Stimulated activated CD8-positive, alpha-beta memory T cell treated with anti-CD3 and anti-CD28 coated beads, Interleukin-4, amount 100 ng/mL, for 1 hour (primary cell): ENCODE measurements around the gene SEC24A.
"Not testable (repeated sequence)": the region's sequence is repeated elsewhere in the genome, so short reads cannot be mapped to it uniquely, and the experiment has no call there.

Experiments used
- DNase-seq, 2 donors: peaks; one replicate each; pipeline ENCODE4 v3.0.0-alpha.2; 2020; ENCODE audit warnings: low read depth in 2 of 2, low spot score in 1 of 2

Gene SEC24A

GRCh38 chr5:134648425-134649162 lies at the start of gene SEC24A:
SEC24A (plus strand) TSS chr5:134648785; CDS start chr5:134649077, 292 bp downstream.
- peak; percentile 66 to 79 for DNase-seq

- not testable (repeated sequence) for DNase-seq
Measured at GRCh38 chr5:134599820-134600219, 48.8 kb upstream of the SEC24A start.

- no peak for DNase-seq
Measured at GRCh38 chr5:134600600-134600999, 48.0 kb upstream of the SEC24A start.

- DNase-seq = no peak
Measured at GRCh38 chr5:134603059-134603458, 45.5 kb upstream of the SEC24A start.

GRCh38 chr5:134604908-134605307 lies 43.7 kb upstream of the SEC24A start:
- no peak for DNase-seq

- DNase-seq = no peak
Measured at GRCh38 chr5:134606726-134607125, 41.9 kb upstream of the SEC24A start.

GRCh38 chr5:134608555-134608954 lies 40.0 kb upstream of the SEC24A start:
- no peak for DNase-seq

- no peak for DNase-seq
Measured at GRCh38 chr5:134609232-134609851, 39.2 kb upstream of the SEC24A start.

GRCh38 chr5:134610725-134611124 lies 37.9 kb upstream of the SEC24A start:
- DNase-seq = no peak

- DNase-seq = no peak
Measured at GRCh38 chr5:134611515-134611914, 37.1 kb upstream of the SEC24A start.

GRCh38 chr5:134614450-134615085 lies 34.0 kb upstream of the SEC24A start:
- DNase-seq = no peak

GRCh38 chr5:134620634-134621033 lies 28.0 kb upstream of the SEC24A start:
- no peak for DNase-seq

GRCh38 chr5:134625559-134625958 lies 23.0 kb upstream of the SEC24A start:
- no peak for DNase-seq

- DNase-seq = no peak
Measured at GRCh38 chr5:134626369-134627014, 22.1 kb upstream of the SEC24A start.

GRCh38 chr5:134634227-134634626 lies 14.4 kb upstream of the SEC24A start:
- DNase-seq = no peak

- DNase-seq = not testable (repeated sequence)
Measured at GRCh38 chr5:134635366-134635765, 13.2 kb upstream of the SEC24A start.

- DNase-seq = no peak
Measured at GRCh38 chr5:134637116-134637721, 11.4 kb upstream of the SEC24A start.

- DNase-seq = no peak
Measured at GRCh38 chr5:134638760-134639201, 9.8 kb upstream of the SEC24A start.

- no peak for DNase-seq
Measured at GRCh38 chr5:134642931-134643530, 5.6 kb upstream of the SEC24A start.

- peak in 1 of 2 donors; percentile 8 for DNase-seq
Measured at GRCh38 chr5:134647750-134648424, 698 bp upstream of the SEC24A start.
